Caco-2 (cell line): Measurements from ENCODE around the gene RBFOX1. TPM values are rescaled to one million over a fixed set of nuclear protein-coding genes. Genes with fewer than 3 reads are reported as not detected.

ENCODE experiments used
- BruUV-seq: library from RNA; stranded (reverse); fragments of 400-500 nt; replicated peaks from 2 replicates; lab custom pipeline; 2021; lab: Mats Ljungman, UMichigan
- CTCF ChIA-PET: fragments of 300-600 bp; sonication (Branson Sonifier 250); formaldehyde crosslinking; loops from one replicate; lab custom pipeline; 2022; ENCODE audit warnings: antibody characterized with exemption; lab: Charles Lee
- POLR2A ChIA-PET: fragments of 300-600 bp; sonication (Branson Sonifier 250); formaldehyde crosslinking; loops from one replicate; lab custom pipeline; 2022; ENCODE audit warnings: antibody characterized with exemption; lab: Charles Lee
- DNase-seq, 2 experiments: peaks; one replicate each; pipeline versions ENCODE4 v3.0.0 to v3.0.0-alpha.2; 2020 to 2022
- H3K27me3 ChIP-seq: replicated peaks from 2 replicates; pipeline ENCODE4 v1.6.0; 2011; ENCODE audit warnings: low read length; ENCODE audit not compliant: control insufficient read depth, insufficient read depth
- H3K36me3 ChIP-seq: 2 replicates; pipeline ENCODE4 v1.5.1; 2011; ENCODE audit warnings: low read length; ENCODE audit not compliant: control insufficient read depth, insufficient read depth
- H3K4me1 ChIP-seq: fragments of 250-450 bp; sonication (Bioruptor Pico); 2 replicates; pipeline ENCODE4 v1.5.1; 2020; ENCODE audit warnings: mild to moderate bottlenecking
- H3K4me3 ChIP-seq: 2 replicates; pipeline ENCODE4 v1.5.1; 2011; ENCODE audit warnings: low read depth, mild to moderate bottlenecking, control low read depth, low read length
- H3K9me3 ChIP-seq: fragments of 250-450 bp; sonication (Bioruptor Pico); 2 replicates; pipeline ENCODE4 v1.5.1; 2020; ENCODE audit warnings: mild to moderate bottlenecking, moderate library complexity
- H3K27ac Mint-ChIP-seq: one replicate; pipeline ENCODE4 v1.8.0; 2022; ENCODE audit warnings: mixed read lengths; ENCODE audit not compliant: unreplicated experiment
- H3K27me3 Mint-ChIP-seq: one replicate; pipeline ENCODE4 v1.8.0; 2022; ENCODE audit warnings: mixed read lengths; ENCODE audit not compliant: insufficient read depth, unreplicated experiment
- H3K36me3 Mint-ChIP-seq: one replicate; pipeline ENCODE4 v1.8.0; 2022; ENCODE audit warnings: mild to moderate bottlenecking, mixed read lengths; ENCODE audit not compliant: insufficient read depth, unreplicated experiment
- H3K4me1 Mint-ChIP-seq: one replicate; pipeline ENCODE4 v1.8.0; 2022; ENCODE audit warnings: low read depth, mixed read lengths; ENCODE audit not compliant: unreplicated experiment
- H3K4me3 Mint-ChIP-seq: one replicate; pipeline ENCODE4 v1.8.0; 2022; ENCODE audit warnings: mild to moderate bottlenecking, moderate library complexity, mixed read lengths; ENCODE audit not compliant: unreplicated experiment
- H3K9me3 Mint-ChIP-seq: one replicate; pipeline ENCODE4 v1.8.0; 2022; ENCODE audit warnings: mixed read lengths; ENCODE audit not compliant: unreplicated experiment
- intact Hi-C: fragments of 100-400 bp; cut with micrococcal nuclease; formaldehyde crosslinking; loops from one replicate; pipeline ENCODE4 v1.10.0; 2022; ENCODE audit not compliant: unreplicated experiment
- total RNA-seq: library from RNA; stranded (reverse); gene quantifications from 2 replicates; pipeline ENCODE4 v1.2.3, GENCODE V29; 2022
- TF ChIP-seq, protein P1 (sequence below), 2 experiments: fragments of 200-600 bp in 1 of 2; IDR thresholded peaks; 1 replicate in 1 of 2; 2 replicates in 1 of 2; pipeline versions ENCODE4 v1.5.1 to v1.8.0; 2011 to 2022; ENCODE audit warnings: antibody characterized with exemption in 1 of 2, control low read depth in 1 of 2, inconsistent platforms in 1 of 2, low read depth in 1 of 2, low read length in 1 of 2, mild to moderate bottlenecking in 1 of 2, moderate library complexity in 1 of 2; ENCODE audit not compliant: insufficient read depth in 1 of 2, severe bottlenecking in 1 of 2, unreplicated experiment in 1 of 2

RBFOX1 gene
- total RNA-seq, 1 experiment from 2014 or later, result 0.91 TPM

DNA sequence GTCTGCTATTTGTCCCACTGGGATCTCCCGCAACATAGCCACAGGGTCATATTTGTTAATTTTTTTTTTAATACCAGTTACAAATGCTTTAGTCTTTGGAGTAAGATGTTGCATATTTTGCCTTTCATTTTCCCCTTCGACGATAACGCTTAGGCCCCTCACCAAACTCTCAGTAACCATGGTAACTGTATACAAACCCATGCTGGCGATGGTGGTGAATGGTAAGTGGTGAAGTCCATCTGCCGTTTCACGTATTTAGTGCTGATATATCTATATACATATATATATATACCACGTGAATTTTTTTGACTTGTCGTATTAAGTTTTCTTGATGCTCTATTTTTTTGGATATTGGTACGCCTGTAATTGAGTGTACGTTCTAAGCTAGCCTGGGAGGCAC is 263.7 kb downstream of the RBFOX1 start:
- intact Hi-C loops, result no loop called here
- ChIA-PET CTCF (no interaction called here), POLR2A (no interaction called here)
- no TSS peak for BruUV-seq
- Mint-ChIP-seq H3K4me1 (no peaks in the 10 kb centered on the region), H3K4me3 (no peak overlapping the region), H3K36me3 (no peaks in the 10 kb centered on the region), H3K27me3 (peaks cover 8% of the 10 kb centered on the region), H3K9me3 (no peaks in the 10 kb centered on the region), H3K27ac (no peak overlapping the region)
- Histone ChIP-seq H3K27me3 (no peaks in the 10 kb centered on the region; the same call in 1 of the 2 replicates), H3K36me3 (no peaks in the 10 kb centered on the region), H3K4me1 (no peaks in the 10 kb centered on the region), H3K9me3 (no peaks in the 10 kb centered on the region), H3K4me3 (no peak overlapping the region)
- TF ChIP-seq, protein P1, sequence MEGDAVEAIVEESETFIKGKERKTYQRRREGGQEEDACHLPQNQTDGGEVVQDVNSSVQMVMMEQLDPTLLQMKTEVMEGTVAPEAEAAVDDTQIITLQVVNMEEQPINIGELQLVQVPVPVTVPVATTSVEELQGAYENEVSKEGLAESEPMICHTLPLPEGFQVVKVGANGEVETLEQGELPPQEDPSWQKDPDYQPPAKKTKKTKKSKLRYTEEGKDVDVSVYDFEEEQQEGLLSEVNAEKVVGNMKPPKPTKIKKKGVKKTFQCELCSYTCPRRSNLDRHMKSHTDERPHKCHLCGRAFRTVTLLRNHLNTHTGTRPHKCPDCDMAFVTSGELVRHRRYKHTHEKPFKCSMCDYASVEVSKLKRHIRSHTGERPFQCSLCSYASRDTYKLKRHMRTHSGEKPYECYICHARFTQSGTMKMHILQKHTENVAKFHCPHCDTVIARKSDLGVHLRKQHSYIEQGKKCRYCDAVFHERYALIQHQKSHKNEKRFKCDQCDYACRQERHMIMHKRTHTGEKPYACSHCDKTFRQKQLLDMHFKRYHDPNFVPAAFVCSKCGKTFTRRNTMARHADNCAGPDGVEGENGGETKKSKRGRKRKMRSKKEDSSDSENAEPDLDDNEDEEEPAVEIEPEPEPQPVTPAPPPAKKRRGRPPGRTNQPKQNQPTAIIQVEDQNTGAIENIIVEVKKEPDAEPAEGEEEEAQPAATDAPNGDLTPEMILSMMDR (IDR thresholded peaks at IDR 0.05; ENCODE audit: insufficient read depth in 1 of 2, low read depth in 1 of 2, low read length in 1 of 2, severe bottlenecking in 1 of 2, unreplicated experiment in 1 of 2), result no peak
- no peak for DNase-seq

DNA sequence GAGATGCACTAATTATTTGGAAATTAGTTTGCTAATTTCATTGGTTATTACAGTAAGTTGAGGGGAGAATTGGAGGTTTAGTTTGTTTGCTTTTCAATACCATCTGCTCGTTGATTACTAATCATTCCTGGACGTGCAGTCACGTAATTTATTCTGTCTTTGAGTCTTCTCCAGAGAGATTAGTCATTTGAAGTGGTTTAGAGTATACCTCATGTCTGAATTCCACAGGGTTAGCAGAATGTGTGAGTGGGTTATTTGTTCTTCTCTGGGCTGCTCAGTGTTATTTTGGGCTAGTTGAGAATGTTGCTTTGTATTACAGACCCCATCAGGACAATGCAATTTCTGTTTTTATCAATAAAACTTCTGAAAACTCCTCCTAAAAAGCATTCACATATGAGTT is 265.0 kb downstream of the RBFOX1 start:
- TF ChIP-seq, protein P1 (IDR thresholded peaks at IDR 0.05; ENCODE audit: insufficient read depth in 1 of 2, low read depth in 1 of 2, low read length in 1 of 2, severe bottlenecking in 1 of 2, unreplicated experiment in 1 of 2), result no peak
- no peaks in the 10 kb centered on the region for H3K9me3 Mint-ChIP-seq
- no TSS peak for BruUV-seq
- intact Hi-C loops, result no loop called here
- H3K4me1 Mint-ChIP-seq, result no peaks in the 10 kb centered on the region
- H3K36me3 Mint-ChIP-seq, result no peaks in the 10 kb centered on the region
- ChIA-PET POLR2A (no interaction called here), CTCF (no interaction called here)
- DNase-seq, result no peak
- Histone ChIP-seq H3K36me3 (no peaks in the 10 kb centered on the region), H3K9me3 (no peaks in the 10 kb centered on the region), H3K4me3 (no peak overlapping the region), H3K4me1 (no peaks in the 10 kb centered on the region), H3K27me3 (no peaks in the 10 kb centered on the region)
- no peak overlapping the region for H3K27ac Mint-ChIP-seq
- H3K27me3 Mint-ChIP-seq, result peaks cover 8% of the 10 kb centered on the region
- H3K4me3 Mint-ChIP-seq, result no peak overlapping the region

DNA sequence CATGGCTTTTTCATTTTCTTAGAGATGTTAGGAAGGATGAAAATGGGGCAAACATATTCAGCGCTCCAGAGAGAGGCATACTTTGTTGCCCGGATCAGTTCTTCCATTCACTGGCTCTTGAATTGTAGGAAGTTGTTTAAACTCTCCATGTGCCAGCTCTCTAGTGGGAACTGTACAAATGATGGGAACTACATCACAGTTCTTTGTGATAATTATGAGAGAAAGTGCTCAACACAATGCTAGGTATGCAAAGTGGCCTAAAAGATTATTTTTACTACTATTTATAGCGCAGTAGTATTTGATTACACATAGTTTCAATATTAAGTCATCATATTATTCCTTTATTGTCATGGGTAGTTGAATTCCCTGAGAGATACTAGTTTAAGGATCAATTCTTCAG is 268.5 kb downstream of the RBFOX1 start:
- Histone ChIP-seq H3K36me3 (no peaks in the 10 kb centered on the region), H3K9me3 (no peaks in the 10 kb centered on the region), H3K27me3 (no peaks in the 10 kb centered on the region), H3K4me3 (no peak overlapping the region), H3K4me1 (no peaks in the 10 kb centered on the region)
- DNase-seq, result no peak
- no peaks in the 10 kb centered on the region for H3K36me3 Mint-ChIP-seq
- no peak overlapping the region for H3K27ac Mint-ChIP-seq
- H3K9me3 Mint-ChIP-seq, result no peaks in the 10 kb centered on the region
- H3K27me3 Mint-ChIP-seq, result peaks cover 8% of the 10 kb centered on the region
- H3K4me1 Mint-ChIP-seq, result no peaks in the 10 kb centered on the region
- no TSS peak for BruUV-seq
- H3K4me3 Mint-ChIP-seq, result no peak overlapping the region
- CTCF ChIA-PET, result no interaction called here
- TF ChIP-seq, protein P1 (IDR thresholded peaks at IDR 0.05; ENCODE audit: insufficient read depth in 1 of 2, low read depth in 1 of 2, low read length in 1 of 2, severe bottlenecking in 1 of 2, unreplicated experiment in 1 of 2), result no peak
- POLR2A ChIA-PET, result no interaction called here
- intact Hi-C loops, result no loop called here
